SKM-1 treated with dmso at 0.1 percent for 144 hours (cell line): ENCODE measurements around the gene CBX8.

Experiments
- DNase-seq: peaks from one replicate; lab custom pipeline; 2025; ENCODE audit not compliant: unreplicated experiment; lab: John Stamatoyannopoulos, UW

Gene CBX8

GRCh38 chr17:79821331-79822095, 24.6 kb upstream of the CBX8 start:
- DNase-seq: no peak

GRCh38 chr17:79820959-79821330, 24.1 kb upstream of the CBX8 start:
- no peak for DNase-seq

- no peak for DNase-seq
Observed at GRCh38 chr17:79819534-79820276, 22.8 kb upstream of the CBX8 start.

- no peak for DNase-seq
Observed at GRCh38 chr17:79819085-79819484, 22.2 kb upstream of the CBX8 start.

GRCh38 chr17:79818026-79818758, 21.3 kb upstream of the CBX8 start:
- DNase-seq: no peak

- DNase-seq: no peak
Observed at GRCh38 chr17:79815836-79816461, 19.1 kb upstream of the CBX8 start.

- no peak for DNase-seq
Observed at GRCh38 chr17:79814974-79815835, 18.3 kb upstream of the CBX8 start.

GRCh38 chr17:79814127-79814973, 17.5 kb upstream of the CBX8 start:
- DNase-seq: no peak

- no peak for DNase-seq
Observed at GRCh38 chr17:79813297-79814126, 16.6 kb upstream of the CBX8 start.

- no peak for DNase-seq
Observed at GRCh38 chr17:79812353-79813258, 15.7 kb upstream of the CBX8 start.

GRCh38 chr17:79811868-79812352, 15.0 kb upstream of the CBX8 start:
- no peak for DNase-seq

- DNase-seq: peak; percentile 18
Observed at GRCh38 chr17:79811011-79811867, 14.4 kb upstream of the CBX8 start.

GRCh38 chr17:79810130-79811010, 13.5 kb upstream of the CBX8 start:
- DNase-seq: no peak

GRCh38 chr17:79809530-79810129, 12.8 kb upstream of the CBX8 start:
- DNase-seq: no peak
